Colonic mucosa (tissue), 4 donors: ENCODE data around the gene NFASC. TPM values are rescaled to one million over a fixed set of nuclear protein-coding genes. Genes with fewer than 3 reads are reported as not detected.

Experiments used
- DNase-seq: peaks from one replicate; pipeline ENCODE4 v3.0.0-alpha.2; 2020
- H3K27ac ChIP-seq: fragments of 200-600 bp; one replicate; pipeline ENCODE4 v1.8.0; 2021
- H3K27me3 ChIP-seq: fragments of 200-600 bp; one replicate; pipeline ENCODE4 v1.8.0; 2021
- H3K36me3 ChIP-seq: fragments of 200-600 bp; one replicate; pipeline ENCODE4 v1.8.0; 2021
- H3K4me1 ChIP-seq: fragments of 200-600 bp; one replicate; pipeline ENCODE4 v1.8.0; 2021; ENCODE audit warnings: mild to moderate bottlenecking
- H3K4me3 ChIP-seq: fragments of 200-600 bp; one replicate; pipeline ENCODE4 v1.8.0; 2021
- H3K9ac ChIP-seq, 2 donors: one replicate each; pipeline ENCODE4 v1.7.0; 2013; ENCODE audit warnings: control low read depth in 2 of 2, low read depth in 2 of 2, low read length in 2 of 2
- H3K9me3 ChIP-seq: fragments of 200-600 bp; one replicate; pipeline ENCODE4 v1.8.0; 2021
- intact Hi-C: fragments of 100-400 bp; cut with DNase I; formaldehyde crosslinking; loops from one replicate; pipeline ENCODE4 v1.14.1; 2022
- total RNA-seq, 2 donors: library from RNA; stranded (reverse); fragmentation: NEBNext Ultra II Directional in 1 of 2; extraction: Animal tissue kit (Norgen Biotek cat#: 25700) in 1 of 2; gene quantifications; one replicate each; pipeline ENCODE4 v1.2.1, GENCODE V29; 2021
- TF ChIP-seq, protein P1 (sequence below): fragments of 200-600 bp; IDR thresholded peaks from one replicate; pipeline ENCODE4 v1.8.0; 2022; ENCODE audit warnings: antibody characterized with exemption, mild to moderate bottlenecking
- donor health status: healthy.
- donor health status: DM: no; HTN: no; CAD: no.
- donor health status: DM: no; HTN: no; CAD: no.

The NFASC gene
- total RNA-seq, 2 donors from 2014 or later: 12.1 to 13.9 TPM

DNA sequence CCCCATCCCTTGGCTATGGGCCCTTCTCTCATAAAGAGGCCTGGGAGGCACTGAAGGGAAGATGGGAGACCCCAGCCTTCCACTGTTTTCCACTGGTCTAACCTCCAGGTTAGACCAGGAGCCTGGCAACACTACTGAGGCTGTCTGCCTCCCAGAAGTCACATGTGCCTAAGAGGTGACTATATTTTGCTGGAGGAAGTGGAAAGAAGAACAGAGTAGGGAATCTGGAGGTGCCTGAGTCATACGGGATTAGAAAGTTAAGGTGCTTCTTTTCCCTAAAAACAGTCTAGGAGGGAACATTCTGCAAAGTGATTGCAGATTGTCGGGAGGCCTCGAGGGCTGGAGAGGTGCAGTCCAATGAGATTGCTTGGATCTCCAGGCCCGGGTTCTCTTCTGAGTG lies 4.6 kb downstream of the NFASC start:
- Histone ChIP-seq H3K9me3 (no peaks in the 10 kb centered on the region), H3K27me3 (no peaks in the 10 kb centered on the region), H3K4me1 (no peaks in the 10 kb centered on the region), H3K9ac (no peak overlapping the region), H3K36me3 (no peaks in the 10 kb centered on the region), H3K4me3 (no peak overlapping the region), H3K27ac (no peak overlapping the region)
- TF ChIP-seq, protein P1, sequence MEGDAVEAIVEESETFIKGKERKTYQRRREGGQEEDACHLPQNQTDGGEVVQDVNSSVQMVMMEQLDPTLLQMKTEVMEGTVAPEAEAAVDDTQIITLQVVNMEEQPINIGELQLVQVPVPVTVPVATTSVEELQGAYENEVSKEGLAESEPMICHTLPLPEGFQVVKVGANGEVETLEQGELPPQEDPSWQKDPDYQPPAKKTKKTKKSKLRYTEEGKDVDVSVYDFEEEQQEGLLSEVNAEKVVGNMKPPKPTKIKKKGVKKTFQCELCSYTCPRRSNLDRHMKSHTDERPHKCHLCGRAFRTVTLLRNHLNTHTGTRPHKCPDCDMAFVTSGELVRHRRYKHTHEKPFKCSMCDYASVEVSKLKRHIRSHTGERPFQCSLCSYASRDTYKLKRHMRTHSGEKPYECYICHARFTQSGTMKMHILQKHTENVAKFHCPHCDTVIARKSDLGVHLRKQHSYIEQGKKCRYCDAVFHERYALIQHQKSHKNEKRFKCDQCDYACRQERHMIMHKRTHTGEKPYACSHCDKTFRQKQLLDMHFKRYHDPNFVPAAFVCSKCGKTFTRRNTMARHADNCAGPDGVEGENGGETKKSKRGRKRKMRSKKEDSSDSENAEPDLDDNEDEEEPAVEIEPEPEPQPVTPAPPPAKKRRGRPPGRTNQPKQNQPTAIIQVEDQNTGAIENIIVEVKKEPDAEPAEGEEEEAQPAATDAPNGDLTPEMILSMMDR: no peak
- intact Hi-C loops: no loop called here
- DNase-seq: no peak

DNA sequence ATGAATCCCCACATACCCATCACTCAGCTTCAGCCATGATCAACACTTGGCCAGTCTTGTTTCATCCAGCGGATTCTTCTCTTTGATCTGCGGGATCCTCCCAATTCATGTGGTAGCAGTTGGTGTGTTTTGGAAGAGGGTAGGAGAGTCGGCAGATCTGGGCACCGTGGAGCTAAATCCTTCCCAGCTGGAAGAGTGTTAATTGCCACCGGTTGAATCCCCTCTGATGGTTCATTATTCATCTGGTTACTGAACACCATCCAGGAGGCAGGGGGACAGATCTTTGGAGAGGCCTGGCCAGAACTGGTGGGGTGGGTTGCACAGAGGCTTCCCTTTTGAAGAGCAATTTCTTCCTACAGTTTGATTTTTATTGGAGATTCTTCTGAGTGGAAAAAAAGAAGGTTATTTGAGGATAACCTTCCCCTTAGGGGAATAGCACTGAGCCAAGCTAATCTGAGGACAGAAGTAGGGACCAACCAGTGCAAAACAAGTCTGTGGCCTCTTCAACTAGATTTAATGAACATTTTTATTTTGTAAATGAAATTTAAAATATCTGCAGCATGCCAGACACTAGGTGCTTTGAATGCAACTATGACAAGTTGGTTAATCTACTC lies 8.1 kb downstream of the NFASC start:
- H3K36me3 ChIP-seq: no peaks in the 10 kb centered on the region
- intact Hi-C loops: no loop called here
- no peak for DNase-seq
- H3K9me3 ChIP-seq: no peaks in the 10 kb centered on the region
- no peak overlapping the region for H3K4me3 ChIP-seq
- no peaks in the 10 kb centered on the region for H3K27me3 ChIP-seq
- H3K9ac ChIP-seq: no peak overlapping the region
- no peak overlapping the region for H3K27ac ChIP-seq
- TF ChIP-seq, protein P1: no peak
- no peaks in the 10 kb centered on the region for H3K4me1 ChIP-seq

DNA sequence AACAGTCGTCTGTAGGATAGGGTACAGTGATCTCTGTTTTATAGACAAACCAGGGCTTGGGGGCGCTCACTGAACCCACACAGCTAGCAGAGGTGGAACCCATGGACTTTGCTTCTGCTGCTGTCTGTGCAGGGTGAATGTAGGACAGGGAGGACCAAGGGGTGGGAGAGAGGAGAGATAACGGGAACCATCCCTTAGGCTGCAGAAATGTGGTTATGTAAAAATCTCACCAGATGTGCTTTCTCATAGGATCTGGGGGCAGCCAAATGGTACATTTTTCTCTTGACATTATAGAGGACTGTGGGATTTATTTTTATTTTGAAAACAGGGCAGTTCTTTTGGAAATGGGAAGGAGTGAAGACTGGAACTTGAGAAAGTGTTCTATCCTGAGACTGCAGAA lies 8.7 kb downstream of the NFASC start:
- intact Hi-C loops: no loop called here
- H3K4me3 ChIP-seq: no peak overlapping the region
- no peak for DNase-seq
- TF ChIP-seq, protein P1: no peak
- H3K9ac ChIP-seq: no peak overlapping the region
- H3K36me3 ChIP-seq: no peaks in the 10 kb centered on the region
- H3K9me3 ChIP-seq: no peaks in the 10 kb centered on the region
- no peak overlapping the region for H3K27ac ChIP-seq
- H3K27me3 ChIP-seq: no peaks in the 10 kb centered on the region
- no peaks in the 10 kb centered on the region for H3K4me1 ChIP-seq

DNA sequence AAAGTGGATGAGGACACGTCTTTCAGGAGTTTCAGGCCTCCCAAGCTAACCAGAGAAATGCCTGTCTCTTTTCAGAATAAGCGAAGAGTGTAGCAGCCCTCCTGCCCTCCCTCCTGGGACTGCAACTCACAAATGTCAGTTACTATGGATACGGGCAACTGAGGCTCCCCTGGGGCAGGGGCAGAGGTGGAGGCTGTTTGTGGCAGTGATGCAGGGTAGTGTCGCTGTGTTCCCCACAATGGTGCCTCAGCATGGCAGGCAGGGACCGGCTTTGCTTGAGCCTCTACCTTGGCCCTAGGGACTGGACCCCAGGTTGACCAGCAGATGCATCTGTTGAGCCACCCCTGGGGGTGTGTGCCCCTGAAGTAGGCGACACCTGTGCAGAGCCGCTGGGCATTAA lies 10.2 kb downstream of the NFASC start:
- H3K4me1 ChIP-seq: no peaks in the 10 kb centered on the region

DNA sequence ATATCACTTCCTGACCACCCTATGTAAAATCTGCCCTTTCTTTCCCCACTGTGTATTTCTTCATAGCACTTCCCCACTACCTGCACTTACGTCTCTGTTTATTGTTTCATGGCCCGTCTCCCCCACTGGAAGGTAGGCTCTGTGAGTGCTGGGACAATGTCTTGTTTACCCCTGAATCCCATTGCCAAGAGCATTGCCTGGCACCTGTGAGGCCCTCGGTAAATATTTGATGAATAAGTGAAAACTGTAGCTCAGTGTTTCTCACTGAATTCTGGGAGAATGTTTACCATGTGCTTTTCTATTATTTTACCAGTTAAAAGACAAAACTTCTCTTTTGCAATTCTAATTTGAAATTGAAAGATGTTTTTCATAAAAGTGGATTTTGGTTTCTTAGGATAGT lies 11.8 kb downstream of the NFASC start:
- TF ChIP-seq, protein P1: no peak
- DNase-seq: no peak
- no peaks in the 10 kb centered on the region for H3K27me3 ChIP-seq
- H3K9ac ChIP-seq: no peak overlapping the region
- intact Hi-C loops: no loop called here
- no peaks in the 10 kb centered on the region for H3K9me3 ChIP-seq
- no peak overlapping the region for H3K4me3 ChIP-seq
- H3K27ac ChIP-seq: no peak overlapping the region
- H3K4me1 ChIP-seq: no peaks in the 10 kb centered on the region
- H3K36me3 ChIP-seq: no peaks in the 10 kb centered on the region

More for the DNA sequence above, 10.2 kb downstream of the NFASC start:
- intact Hi-C loops: no loop called here
- Histone ChIP-seq H3K9me3 (no peaks in the 10 kb centered on the region), H3K9ac (no peak overlapping the region), H3K27ac (no peak overlapping the region), H3K27me3 (no peaks in the 10 kb centered on the region), H3K4me3 (no peak overlapping the region), H3K36me3 (no peaks in the 10 kb centered on the region)
- DNase-seq: no peak
- TF ChIP-seq, protein P1: no peak
